Fibroblast of mammary gland (primary cell): ENCODE measurements around the gene ANKRD30A.
A peak's percentile ranks its signal among the peaks of the same experiment; 100 is the strongest.

Experiments used
- DNase-seq: peaks from one replicate; pipeline ENCODE4 v3.0.0-alpha.2; 2010; ENCODE audit warnings: low read depth
- H3K4me3 ChIP-seq: 2 replicates; pipeline ENCODE4 v1.5.1; 2011; ENCODE audit warnings: low read depth, mild to moderate bottlenecking, low read length, moderate library complexity; ENCODE audit not compliant: control insufficient read depth
- CTCF ChIP-seq: conservative IDR thresholded peaks from 2 replicates; pipeline ENCODE4 v1.5.1; 2011; ENCODE audit warnings: low read depth, low read length, inconsistent platforms; ENCODE audit not compliant: control insufficient read depth, insufficient read depth

The ANKRD30A gene

DNA sequence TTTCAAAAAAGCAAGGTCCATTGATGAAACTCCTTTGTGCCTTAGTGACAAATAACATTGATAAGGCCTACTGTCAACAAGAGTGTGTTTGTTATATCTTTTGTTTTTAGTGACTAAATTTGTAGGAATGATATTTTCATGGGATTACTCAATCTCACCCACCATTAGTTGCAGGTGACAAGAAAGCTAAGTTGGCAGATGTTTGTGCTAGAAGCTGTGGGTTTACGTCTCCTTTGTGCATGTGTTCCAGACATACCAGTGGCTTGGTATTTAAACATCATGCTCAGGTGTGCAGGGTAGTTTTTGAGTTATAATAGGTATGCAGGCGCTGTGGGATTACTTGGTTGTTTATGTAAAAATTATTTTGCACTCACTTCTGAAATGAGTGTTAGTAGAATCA, 178.6 kb downstream of the ANKRD30A start:
- H3K4me3 ChIP-seq: no peak overlapping the region
- no peak for TF ChIP-seq CTCF
- no peak for DNase-seq

GRCh38 chr10:37314350-37314749, 189.0 kb downstream of the ANKRD30A start:
- no peak for TF ChIP-seq CTCF
- DNase-seq: no peak
- no peak overlapping the region for H3K4me3 ChIP-seq

GRCh38 chr10:37314862-37315261, 189.5 kb downstream of the ANKRD30A start:
- TF ChIP-seq CTCF: no peak

DNA sequence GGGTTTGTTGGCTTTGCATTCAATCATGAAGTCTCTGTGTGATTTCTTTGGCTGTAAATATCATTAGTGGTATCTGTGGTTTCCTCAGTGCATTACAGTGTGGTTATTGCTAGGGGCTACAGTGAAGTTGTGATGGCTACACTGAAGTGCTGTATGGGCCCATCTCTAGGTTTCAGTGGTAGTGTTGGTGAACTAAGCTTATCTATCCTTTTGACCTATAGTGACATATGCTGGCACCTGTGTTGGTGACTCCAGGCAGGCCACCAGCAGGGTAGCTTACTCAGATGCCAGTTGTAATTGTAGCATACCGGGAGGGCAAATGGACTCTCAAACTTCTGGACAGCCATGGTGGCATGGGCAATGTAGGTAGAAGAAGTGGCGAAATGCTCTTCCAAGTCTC, 219.0 kb downstream of the ANKRD30A start:
- no peak for TF ChIP-seq CTCF
- no peak for DNase-seq
- no peak overlapping the region for H3K4me3 ChIP-seq

More at GRCh38 chr10:37314862-37315261, 189.5 kb downstream of the ANKRD30A start:
- DNase-seq: no peak
- H3K4me3 ChIP-seq: no peak overlapping the region

DNA sequence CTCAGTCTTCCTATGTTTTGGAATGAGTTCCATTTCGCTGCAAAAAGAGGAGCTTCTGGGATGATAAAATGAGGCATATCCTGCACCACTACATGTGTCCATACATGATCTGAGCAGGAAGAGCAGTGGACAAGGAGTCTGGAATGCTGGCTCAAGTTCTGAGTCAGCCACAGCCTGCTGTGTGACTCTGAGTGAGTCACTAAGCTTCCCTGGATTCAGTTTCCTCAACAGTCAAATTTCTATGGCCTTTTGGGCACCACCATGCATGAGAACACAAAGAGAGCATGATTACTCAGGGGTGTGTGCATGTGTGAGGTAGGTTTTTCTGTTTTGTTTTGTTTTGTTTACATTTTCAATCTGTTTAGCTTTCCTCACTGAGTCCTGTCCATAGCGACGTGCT, 254.6 kb downstream of the ANKRD30A start:
- peak; percentile 3 for DNase-seq
- no peak overlapping the region for H3K4me3 ChIP-seq
- TF ChIP-seq CTCF: no peak

DNA sequence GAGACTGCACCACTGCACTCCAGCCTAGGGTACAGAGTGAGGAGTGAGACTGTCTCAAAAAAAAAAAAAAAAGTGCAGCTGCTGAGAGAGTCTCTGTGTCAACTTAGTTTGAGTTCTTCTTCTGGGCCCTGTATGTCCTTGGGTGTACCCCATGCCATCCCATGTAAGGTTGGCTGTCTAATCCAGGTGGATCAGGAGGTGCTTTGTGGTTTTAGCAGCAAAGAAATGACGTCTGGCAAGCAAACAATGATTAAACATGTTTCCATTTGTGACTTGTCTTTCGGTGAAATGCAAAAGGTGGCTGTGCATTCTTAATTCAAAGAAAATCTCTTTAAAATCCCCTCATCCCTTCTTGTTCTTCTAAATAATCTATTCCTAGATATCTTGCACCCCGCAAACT, 255.9 kb downstream of the ANKRD30A start:
- TF ChIP-seq CTCF: no peak
- no peak for DNase-seq
- no peak overlapping the region for H3K4me3 ChIP-seq

- no peak for DNase-seq
- no peak overlapping the region for H3K4me3 ChIP-seq
- no peak for TF ChIP-seq CTCF
Observed at GRCh38 chr10:37384923-37385322, 259.5 kb downstream of the ANKRD30A start.
